ENCODE measurements around the gene RPL5. TPM values are rescaled to one million over a fixed set of nuclear protein-coding genes. Genes with fewer than 3 reads are reported as not detected.
A peak's percentile ranks its signal among the peaks of the same experiment; 100 is the strongest.

The RPL5 gene
- total and polyA plus RNA-seq, 2 of the 4 experiments (the other 2 are of a cell fraction) = 1,406 to 1,679 TPM

- Histone ChIP-seq H3K23ac (ENCODE audit: low read depth, low read length) (no peak overlapping the region), H3K4me1 (ENCODE audit: control insufficient read depth, insufficient read depth, low read length) (peaks cover 9% of the 10 kb centered on the region; the same call in 1 of the 2 replicates), H3K79me1 (ENCODE audit: low read depth in 1 of 2, low read length in 2 of 2) (no peaks in the 10 kb centered on the region), H3K36me3 (ENCODE audit: control insufficient read depth, insufficient read depth, low read length) (no peaks in the 10 kb centered on the region), H3K27ac (ENCODE audit: insufficient read depth, low read length) (no peak overlapping the region), H2AK5ac (ENCODE audit: low read depth, low read length) (no peak overlapping the region), H4K5ac (ENCODE audit: low read depth, low read length) (no peak overlapping the region), H4K91ac (ENCODE audit: insufficient read depth, low read depth, low read length) (no peak overlapping the region), H2BK5ac (ENCODE audit: low read depth, low read length, poor library complexity, severe bottlenecking) (peak overlapping the region; percentile 77), H2BK20ac (ENCODE audit: low read depth, low read length) (peak overlapping the region; percentile 68; the same call in 1 of the 2 replicates), H3K4me2 (ENCODE audit: low read depth, low read length) (no peak overlapping the region), H4K20me1 (ENCODE audit: insufficient read depth, low read length) (no peaks in the 10 kb centered on the region), H3K56ac (ENCODE audit: extremely low read depth, insufficient read depth, low read length) (no peak overlapping the region), H3K4me3 (ENCODE audit: insufficient read depth, low read depth, low read length) (no peak overlapping the region), H3K18ac (ENCODE audit: low read depth, low read length) (peak overlapping the region; percentile 21; the same call in 1 of the 2 replicates), H3K4ac (ENCODE audit: low read depth, low read length) (no peak overlapping the region; the same call in 1 of the 2 replicates), H3K27me3 (ENCODE audit: control insufficient read depth, insufficient read depth, low read length) (no peaks in the 10 kb centered on the region), H3K9me1 (ENCODE audit: insufficient read depth, low read length) (peaks cover 6% of the 10 kb centered on the region; the same call in 1 of the 2 replicates), H3K9me3 (ENCODE audit: control insufficient read depth, insufficient read depth, low read length) (peaks cover 6% of the 10 kb centered on the region; the same call in 1 of the 2 replicates), H2BK120ac (ENCODE audit: low read depth, low read length) (peak overlapping the region; percentile 64; the same call in 1 of the 2 replicates), H2AK9ac (replicated peaks; ENCODE audit: low read depth, low read length, poor library complexity) (no peak overlapping the region), H2BK15ac (ENCODE audit: low read depth, low read length) (peak overlapping the region; percentile 58; the same call in 1 of the 3 replicates), H2AFZ (replicated peaks; ENCODE audit: low read length, poor library complexity) (peak overlapping the region; percentile 39), H3K14ac (replicated peaks; ENCODE audit: low read depth, low read length) (0 out of 2 replicates have a peak overlapping the region, but pooled peaks have one; percentile 16), H3K9ac (ENCODE audit: low read depth, low read length) (no peak overlapping the region), H4K8ac (ENCODE audit: low read depth in 2 of 2, low read length in 2 of 2) (peak overlapping the region in 1 of 2 experiments; percentile 22; a peak in 2 of 4 replicates)
- ChIA-PET POLR2A (ENCODE audit: unreplicated experiment) (no interaction called here), CTCF (interaction anchor here (1.1 kb wide), 1 partner anchor 12 kb away, joined by 3 read pairs; the partner anchor contains the start of gene EVI5)
- DNase-seq (peak; percentile 74), ATAC-seq (ENCODE audit: low read depth) (peak; percentile 18)
- dilution Hi-C loops (cut with HindIII; ENCODE audit: low sequenced_read_pairs, unreplicated experiment) (no loop called here), intact Hi-C loops (cut with micrococcal nuclease) (no loop called here), in situ Hi-C loops (cut with MboI; ENCODE audit: low sequenced_read_pairs) (no loop called here)
- BruUV-seq (replicated peaks) = no TSS peak
- TF ChIP-seq RCOR1 (IDR thresholded peaks at IDR 0.05; ENCODE audit: insufficient replicate concordance, low read length) (peak; percentile 24), FOS (IDR thresholded peaks at IDR 0.05; ENCODE audit: low read depth, low read length) (no peak), MAFK (IDR thresholded peaks at IDR 0.05; ENCODE audit: low read depth, low read length) (no peak), RAD21 (IDR thresholded peaks at IDR 0.05; ENCODE audit: low read length) (no peak), CHD1 (IDR thresholded peaks at IDR 0.05; ENCODE audit: low read depth, low read length) (no peak)
These were observed 34.5 kb upstream of the RPL5 start for GRCh38 chr1:92797297-92797696.

All from IMR-90 (cell line).